ENCODE measurements around the gene ZNF775.

The ZNF775 gene

GRCh38 chr7:150369748-150370501 lies 9.2 kb upstream of the ZNF775 start:
- DNase-seq = no peak

GRCh38 chr7:150370612-150371071 lies 8.5 kb upstream of the ZNF775 start:
- DNase-seq = no peak

GRCh38 chr7:150371131-150371995 lies 7.8 kb upstream of the ZNF775 start:
- DNase-seq = no peak

- DNase-seq = no peak
Observed at GRCh38 chr7:150371996-150372270, 7.2 kb upstream of the ZNF775 start.

GRCh38 chr7:150372271-150373048 lies 6.7 kb upstream of the ZNF775 start:
- DNase-seq = no peak

GRCh38 chr7:150373049-150373801 lies 5.9 kb upstream of the ZNF775 start:
- DNase-seq = peak; percentile 28

GRCh38 chr7:150374026-150374425 lies 5.1 kb upstream of the ZNF775 start:
- no peak for DNase-seq

- DNase-seq = no peak
Observed at GRCh38 chr7:150374472-150374871, 4.7 kb upstream of the ZNF775 start.

GRCh38 chr7:150375662-150376521 lies 3.2 kb upstream of the ZNF775 start:
- no peak for DNase-seq

- DNase-seq = no peak
Observed at GRCh38 chr7:150376560-150376959, 2.6 kb upstream of the ZNF775 start.

- DNase-seq = no peak
Observed at GRCh38 chr7:150377196-150377595, 1.9 kb upstream of the ZNF775 start.

- no peak for DNase-seq
Observed at GRCh38 chr7:150377635-150378034, 1.5 kb upstream of the ZNF775 start.

- peak; percentile 50 for DNase-seq
Observed at GRCh38 chr7:150378115-150378852, 846 bp upstream of the ZNF775 start.

- DNase-seq = no peak
Observed at GRCh38 chr7:150379441-150380379, 580 bp downstream of the ZNF775 start.

- no peak for DNase-seq
Observed at GRCh38 chr7:150380463-150380862, 1.3 kb downstream of the ZNF775 start.

- no peak for DNase-seq
Observed at GRCh38 chr7:150381096-150381495, 2.0 kb downstream of the ZNF775 start.

GRCh38 chr7:150381785-150382122 lies 2.6 kb downstream of the ZNF775 start:
- no peak for DNase-seq

GRCh38 chr7:150382123-150382843 lies 3.2 kb downstream of the ZNF775 start:
- DNase-seq = no peak

- no peak for DNase-seq
Observed at GRCh38 chr7:150382844-150383225, 3.7 kb downstream of the ZNF775 start.

Data from NCI-H510A (cell line).